Prostate gland (tissue), 2 donors: ENCODE results near the gene CNDP1.

Source experiments
- CTCF ChIP-seq, 4 experiments: fragments of 200-600 bp in 2 of 4; fragments of 450-650 bp in 2 of 4; sonication (generic) in 2 of 4; IDR thresholded peaks; 1 replicate in 3 of 4; 2 replicates in 1 of 4; pipeline ENCODE4 v1.5.1; 2016 to 2019; ENCODE audit warnings: antibody characterized with exemption in 4 of 4, mild to moderate bottlenecking in 2 of 4, moderate library complexity in 2 of 4
- POLR2AphosphoS5 ChIP-seq: sonication (generic); formaldehyde crosslinking; IDR thresholded peaks from one replicate; pipeline ENCODE4 v1.6.1; 2017; ENCODE audit warnings: antibody characterized with exemption

- TF ChIP-seq CTCF (IDR thresholded peaks at IDR 0.05) (no peak), POLR2AphosphoS5 (no peak)
Measured at GRCh38 chr18:74598350-74599001, 64.2 kb downstream of the CNDP1 start.
